Neural cell (in vitro differentiated cells): ENCODE results near the gene DMWD.

Experiments used
- CTCF ChIP-seq: fragments of 450-650 bp; IDR thresholded peaks from 2 replicates; pipeline ENCODE4 v1.5.1; 2014; ENCODE audit warnings: antibody characterized with exemption, mild to moderate bottlenecking, moderate library complexity; ENCODE audit not compliant: poor library complexity, severe bottlenecking
- EZH2 ChIP-seq: fragments of 200-600, 300-800 bp; shearing (Covaris generic), sonication (generic); IDR thresholded peaks from 2 replicates; pipeline ENCODE4 v1.6.1; 2014; ENCODE audit warnings: antibody characterized with exemption, low read length, borderline replicate concordance, mild to moderate bottlenecking; ENCODE audit not compliant: insufficient read depth, poor library complexity, severe bottlenecking
- POLR2AphosphoS5 ChIP-seq: IDR thresholded peaks from 2 replicates; pipeline ENCODE4 v1.6.1; 2012
- RAD21 ChIP-seq: fragments of 450-650 bp; conservative IDR thresholded peaks from 2 replicates; pipeline ENCODE4 v1.6.1; 2014; ENCODE audit warnings: antibody characterized with exemption, mild to moderate bottlenecking, moderate library complexity
- SMC3 ChIP-seq: fragments of 450-650 bp; conservative IDR thresholded peaks from 2 replicates; pipeline ENCODE4 v1.6.1; 2014; ENCODE audit warnings: antibody characterized with exemption, mild to moderate bottlenecking, moderate library complexity; ENCODE audit not compliant: poor library complexity
- TF ChIP-seq, protein P1 (sequence below): IDR thresholded peaks from 2 replicates; pipeline ENCODE4 v1.6.1; 2012; ENCODE audit warnings: borderline replicate concordance

GRCh38 chr19:45786533-45786894 is 6.1 kb downstream of the DMWD start:
- TF ChIP-seq CTCF (no peak), SMC3 (no peak), EZH2 (no peak), POLR2AphosphoS5 (no peak), RAD21 (no peak)
- TF ChIP-seq, protein P1, sequence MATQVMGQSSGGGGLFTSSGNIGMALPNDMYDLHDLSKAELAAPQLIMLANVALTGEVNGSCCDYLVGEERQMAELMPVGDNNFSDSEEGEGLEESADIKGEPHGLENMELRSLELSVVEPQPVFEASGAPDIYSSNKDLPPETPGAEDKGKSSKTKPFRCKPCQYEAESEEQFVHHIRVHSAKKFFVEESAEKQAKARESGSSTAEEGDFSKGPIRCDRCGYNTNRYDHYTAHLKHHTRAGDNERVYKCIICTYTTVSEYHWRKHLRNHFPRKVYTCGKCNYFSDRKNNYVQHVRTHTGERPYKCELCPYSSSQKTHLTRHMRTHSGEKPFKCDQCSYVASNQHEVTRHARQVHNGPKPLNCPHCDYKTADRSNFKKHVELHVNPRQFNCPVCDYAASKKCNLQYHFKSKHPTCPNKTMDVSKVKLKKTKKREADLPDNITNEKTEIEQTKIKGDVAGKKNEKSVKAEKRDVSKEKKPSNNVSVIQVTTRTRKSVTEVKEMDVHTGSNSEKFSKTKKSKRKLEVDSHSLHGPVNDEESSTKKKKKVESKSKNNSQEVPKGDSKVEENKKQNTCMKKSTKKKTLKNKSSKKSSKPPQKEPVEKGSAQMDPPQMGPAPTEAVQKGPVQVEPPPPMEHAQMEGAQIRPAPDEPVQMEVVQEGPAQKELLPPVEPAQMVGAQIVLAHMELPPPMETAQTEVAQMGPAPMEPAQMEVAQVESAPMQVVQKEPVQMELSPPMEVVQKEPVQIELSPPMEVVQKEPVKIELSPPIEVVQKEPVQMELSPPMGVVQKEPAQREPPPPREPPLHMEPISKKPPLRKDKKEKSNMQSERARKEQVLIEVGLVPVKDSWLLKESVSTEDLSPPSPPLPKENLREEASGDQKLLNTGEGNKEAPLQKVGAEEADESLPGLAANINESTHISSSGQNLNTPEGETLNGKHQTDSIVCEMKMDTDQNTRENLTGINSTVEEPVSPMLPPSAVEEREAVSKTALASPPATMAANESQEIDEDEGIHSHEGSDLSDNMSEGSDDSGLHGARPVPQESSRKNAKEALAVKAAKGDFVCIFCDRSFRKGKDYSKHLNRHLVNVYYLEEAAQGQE = no peak
